LNCaP clone FGC (cell line): ENCODE data around the gene TXLNG.

Experiments used
- DNase-seq: peaks from one replicate; pipeline ENCODE4 v3.0.0-alpha.2; 2011; ENCODE audit warnings: low read depth
- H3K4me3 ChIP-seq: 2 replicates; pipeline ENCODE4 v1.5.1; 2011; ENCODE audit warnings: mild to moderate bottlenecking, low read depth, low read length, control low read depth
- CTCF ChIP-seq: IDR thresholded peaks from 2 replicates; pipeline ENCODE4 v1.5.1; 2012; ENCODE audit warnings: mild to moderate bottlenecking; ENCODE audit not compliant: control insufficient read depth, insufficient read depth; ENCODE audit errors: extremely low read depth

Gene TXLNG

GRCh38 chrX:16839219-16839851 is 53.1 kb downstream of the TXLNG start:
- no peak for DNase-seq
- TF ChIP-seq CTCF = no peak
- H3K4me3 ChIP-seq = no peak overlapping the region

GRCh38 chrX:16839852-16840460 is 53.7 kb downstream of the TXLNG start:
- no peak for TF ChIP-seq CTCF
- no peak overlapping the region for H3K4me3 ChIP-seq
- DNase-seq = no peak

GRCh38 chrX:16842684-16843083 is 56.4 kb downstream of the TXLNG start:
- H3K4me3 ChIP-seq = no peak overlapping the region
- DNase-seq = no peak
- TF ChIP-seq CTCF = no peak

- no peak for TF ChIP-seq CTCF
- DNase-seq = no peak
- H3K4me3 ChIP-seq = no peak overlapping the region
Measured at GRCh38 chrX:16843208-16843909, 57.1 kb downstream of the TXLNG start.

GRCh38 chrX:16845686-16846085 is 59.4 kb downstream of the TXLNG start:
- H3K4me3 ChIP-seq = no peak overlapping the region
- TF ChIP-seq CTCF = no peak
- no peak for DNase-seq

GRCh38 chrX:16848541-16848940 is 62.3 kb downstream of the TXLNG start:
- DNase-seq = no peak
- no peak overlapping the region for H3K4me3 ChIP-seq
- TF ChIP-seq CTCF = no peak
